Lung (tissue), 12 donors: ENCODE measurements around the gene LRTM2. TPM values are rescaled to one million over a fixed set of nuclear protein-coding genes. Genes with fewer than 3 reads are reported as not detected.

Source experiments
- ATAC-seq: fragments of 200-7000 bp; cut with Tn5 transposase; one replicate; pipeline ENCODE4 v1.9.1; 2020; ENCODE audit warnings: moderate number of reproducible peaks; ENCODE audit not compliant: insufficient read depth, low FRiP score
- DNase-seq, 3 donors: peaks; one replicate each; pipeline ENCODE4 v3.0.0-alpha.2; 2013 to 2017
- H3K27ac ChIP-seq, 2 donors: one replicate each; pipeline ENCODE4 v1.5.1; 2013; ENCODE audit warnings: mild to moderate bottlenecking in 2 of 2, moderate library complexity in 2 of 2, control low read depth in 1 of 2, inconsistent platforms in 1 of 2, low read depth in 1 of 2, low read length in 1 of 2
- H3K27me3 ChIP-seq, 3 donors: one replicate each; pipeline ENCODE4 v1.5.1; 2013; ENCODE audit warnings: low read length in 2 of 3; ENCODE audit not compliant: control insufficient read depth in 3 of 3, insufficient read depth in 3 of 3
- H3K36me3 ChIP-seq, 4 donors: one replicate each; pipeline ENCODE4 v1.5.1; 2013; ENCODE audit warnings: low read length in 4 of 4, mild to moderate bottlenecking in 1 of 4, moderate library complexity in 1 of 4; ENCODE audit not compliant: control insufficient read depth in 4 of 4, insufficient read depth in 4 of 4
- H3K4me1 ChIP-seq, 5 donors: one replicate each; pipeline ENCODE4 v1.5.1; 2013; ENCODE audit warnings: low read length in 5 of 5, mild to moderate bottlenecking in 2 of 5, moderate library complexity in 1 of 5; ENCODE audit not compliant: control insufficient read depth in 5 of 5, insufficient read depth in 5 of 5
- H3K4me3 ChIP-seq: one replicate; pipeline ENCODE4 v1.5.1; 2013; ENCODE audit warnings: mild to moderate bottlenecking, control low read depth, moderate library complexity
- H3K9ac ChIP-seq, 2 donors: one replicate each; pipeline ENCODE4 v1.5.1; 2013; ENCODE audit warnings: low read length in 2 of 2, control low read depth in 1 of 2; ENCODE audit not compliant: insufficient read depth in 1 of 2
- H3K9me3 ChIP-seq, 4 donors: one replicate each; pipeline ENCODE4 v1.5.1; 2013; ENCODE audit warnings: low read length in 3 of 4, mild to moderate bottlenecking in 1 of 4, moderate library complexity in 1 of 4; ENCODE audit not compliant: control insufficient read depth in 4 of 4, insufficient read depth in 3 of 4
- WGBS, 2 donors: extraction: QIAGEN DNeasy Blood & Tissue Kit; methylation state at CpG; one replicate each; pipeline ENCODE4 v1.1.7; 2013; 5-methylcytosine and 5-hydroxymethylcytosine counted together
- polyA plus RNA-seq, 2 donors: library from polyadenylated mRNA; stranded (reverse); fragments of 200-250 nt; gene quantifications; one replicate each; pipeline ENCODE4 v1.2.1, GENCODE V29; 2013
- total RNA-seq, 2 donors: library from RNA; depleted of rRNA in 1 of 2; stranded (reverse); fragments of >200 nt in 1 of 2; gene quantifications; one replicate each; pipeline ENCODE4 v1.2.1, GENCODE V29; 2014 to 2021
- TF ChIP-seq, protein P1 (sequence below): IDR thresholded peaks from 2 replicates; pipeline ENCODE4 v1.5.1; 2012; ENCODE audit warnings: mild to moderate bottlenecking; ENCODE audit errors: control extremely low read depth, extremely low read depth
- donor health status: control.
- donor health status: control.
- donor health status: Bipolar disorder and iron deficiency.
- donor health status: healthy.
- donor health status: DM: yes; HTN: yes; CAD: no.

The LRTM2 gene
- total and polyA plus RNA-seq, 4 donors, result 0.01 to 0.06 TPM; not detected in 2

DNA sequence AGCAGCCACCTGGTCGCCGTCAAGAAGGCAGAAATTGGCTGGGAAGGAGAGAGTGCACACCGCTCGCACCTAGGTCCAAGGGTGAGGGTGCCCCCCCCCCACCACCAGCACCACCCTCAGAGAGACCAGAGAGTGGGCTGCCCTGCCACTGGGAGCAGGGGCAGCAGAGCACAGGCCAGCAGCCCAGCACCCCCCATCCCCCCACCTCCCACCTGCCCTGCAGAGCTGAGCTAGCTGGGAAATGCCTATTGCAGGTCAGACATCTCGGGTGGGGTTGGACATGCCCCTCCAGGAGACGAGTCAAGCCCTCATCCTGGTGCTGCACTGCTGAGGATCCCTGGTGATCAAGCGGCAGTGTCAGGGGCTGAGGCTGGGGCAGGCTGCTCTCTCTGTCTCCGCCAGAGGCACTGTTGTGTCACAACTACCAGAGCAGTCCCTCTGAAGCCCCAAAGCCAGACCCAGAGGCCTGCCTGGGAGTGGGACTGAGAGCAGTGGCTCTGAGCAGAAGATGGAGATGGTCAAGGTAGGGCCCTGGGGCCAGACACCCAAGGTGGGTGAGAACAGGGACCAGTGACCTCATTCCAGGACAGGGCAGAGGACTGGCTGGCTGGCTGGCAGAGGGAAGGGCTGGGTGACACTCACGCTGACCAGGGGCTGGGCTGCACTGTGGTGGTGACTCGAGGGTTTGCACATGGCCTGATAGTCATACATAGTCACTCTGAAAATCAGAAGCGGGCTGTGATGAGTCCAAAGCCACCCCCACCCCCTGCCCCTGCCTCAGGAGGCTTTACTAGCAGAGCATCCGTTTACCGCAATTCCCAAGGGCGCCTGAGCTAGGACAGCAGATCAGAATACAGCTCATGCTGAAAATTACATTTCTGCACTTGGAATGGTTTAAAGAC is 19.7 kb upstream of the LRTM2 start:
- no peaks in the 10 kb centered on the region for H3K36me3 ChIP-seq
- H3K27me3 ChIP-seq, result no peaks in the 10 kb centered on the region
- TF ChIP-seq, protein P1, sequence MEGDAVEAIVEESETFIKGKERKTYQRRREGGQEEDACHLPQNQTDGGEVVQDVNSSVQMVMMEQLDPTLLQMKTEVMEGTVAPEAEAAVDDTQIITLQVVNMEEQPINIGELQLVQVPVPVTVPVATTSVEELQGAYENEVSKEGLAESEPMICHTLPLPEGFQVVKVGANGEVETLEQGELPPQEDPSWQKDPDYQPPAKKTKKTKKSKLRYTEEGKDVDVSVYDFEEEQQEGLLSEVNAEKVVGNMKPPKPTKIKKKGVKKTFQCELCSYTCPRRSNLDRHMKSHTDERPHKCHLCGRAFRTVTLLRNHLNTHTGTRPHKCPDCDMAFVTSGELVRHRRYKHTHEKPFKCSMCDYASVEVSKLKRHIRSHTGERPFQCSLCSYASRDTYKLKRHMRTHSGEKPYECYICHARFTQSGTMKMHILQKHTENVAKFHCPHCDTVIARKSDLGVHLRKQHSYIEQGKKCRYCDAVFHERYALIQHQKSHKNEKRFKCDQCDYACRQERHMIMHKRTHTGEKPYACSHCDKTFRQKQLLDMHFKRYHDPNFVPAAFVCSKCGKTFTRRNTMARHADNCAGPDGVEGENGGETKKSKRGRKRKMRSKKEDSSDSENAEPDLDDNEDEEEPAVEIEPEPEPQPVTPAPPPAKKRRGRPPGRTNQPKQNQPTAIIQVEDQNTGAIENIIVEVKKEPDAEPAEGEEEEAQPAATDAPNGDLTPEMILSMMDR, result peak; percentile 38
- no peaks in the 10 kb centered on the region for H3K9me3 ChIP-seq
- no peak overlapping the region for H3K9ac ChIP-seq
- DNase-seq (peak in 1 of 3 donors; percentile 74), ATAC-seq (no peak)
- no peak overlapping the region for H3K27ac ChIP-seq
- peaks cover 0 to 13% (median 2%) of the 10 kb centered on the region in 5 donors for H3K4me1 ChIP-seq
- H3K4me3 ChIP-seq, result no peak overlapping the region
- 65 to 76% methylated on average over 14 of the region's 14 CpGs for WGBS, 2 donors

DNA sequence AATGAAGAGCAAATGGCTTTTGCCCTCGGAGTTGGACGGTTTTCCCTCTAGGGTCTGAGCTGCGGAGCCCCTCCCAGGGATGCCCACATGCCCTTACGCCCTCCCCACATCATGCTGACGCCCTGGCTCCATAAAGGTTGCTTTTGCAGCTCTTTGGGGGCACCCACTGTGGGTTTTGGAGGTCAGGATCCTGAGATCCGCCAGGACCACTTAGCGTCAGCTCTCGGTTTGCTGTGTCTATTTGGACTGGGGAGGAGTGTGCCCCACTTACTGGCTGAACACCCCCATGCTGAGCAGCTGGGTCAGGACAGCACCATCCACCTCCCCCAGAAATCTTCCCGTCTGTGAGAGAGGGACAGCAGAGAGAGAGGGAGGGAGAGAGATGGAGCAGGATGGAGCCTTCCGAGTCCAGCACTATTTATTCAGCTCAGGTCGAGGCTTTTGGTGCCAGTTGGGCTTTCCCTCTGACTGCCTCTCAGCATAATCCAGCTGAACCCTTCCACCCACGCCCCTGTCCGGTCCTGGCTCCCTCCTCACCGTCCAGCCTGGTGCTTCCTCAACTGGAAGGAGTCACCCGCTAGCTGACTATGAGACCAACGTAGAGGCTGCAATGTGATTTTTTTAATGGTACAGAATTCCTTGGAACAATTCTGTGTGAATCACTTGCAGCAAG is 18.9 kb upstream of the LRTM2 start:
- 67 to 89% methylated on average over 16 of the region's 16 CpGs for WGBS, 2 donors
- no peak for ATAC-seq

DNA sequence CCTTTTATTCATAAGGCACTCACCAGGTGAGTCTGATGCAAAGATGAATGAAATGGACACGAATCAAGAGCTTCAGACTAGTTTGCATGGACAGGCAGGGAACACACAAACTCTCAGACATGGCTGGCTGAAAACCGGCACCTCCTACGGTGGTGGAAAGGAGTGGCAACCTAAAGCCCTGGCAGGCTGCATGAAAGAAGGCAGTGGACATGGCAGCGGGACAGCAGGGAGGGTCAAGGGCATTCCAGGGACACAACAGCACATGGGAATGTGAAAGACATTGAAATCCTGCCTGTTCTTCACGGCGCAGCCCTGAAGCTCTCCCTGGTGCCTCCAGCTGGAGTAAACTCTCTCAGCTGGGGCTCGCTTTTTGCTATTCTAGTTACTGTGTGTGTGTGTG is 16.6 kb upstream of the LRTM2 start:
- WGBS, 2 donors, result 88 to 91% methylated on average over 7 of the region's 7 CpGs
- H3K9me3 ChIP-seq, result no peaks in the 10 kb centered on the region
- H3K4me1 ChIP-seq, result peaks cover 0 to 6% (median 0%) of the 10 kb centered on the region in 5 donors
- no peak overlapping the region for H3K27ac ChIP-seq
- DNase-seq (no peak), ATAC-seq (no peak)
- no peaks in the 10 kb centered on the region for H3K36me3 ChIP-seq
- H3K27me3 ChIP-seq, result no peaks in the 10 kb centered on the region
- TF ChIP-seq, protein P1, result no peak
- no peak overlapping the region for H3K4me3 ChIP-seq
- no peak overlapping the region for H3K9ac ChIP-seq

More for the DNA sequence above, 18.9 kb upstream of the LRTM2 start:
- TF ChIP-seq, protein P1, result no peak
- H3K9ac ChIP-seq, result no peak overlapping the region
- H3K9me3 ChIP-seq, result no peaks in the 10 kb centered on the region
- peaks cover 0 to 13% (median 0%) of the 10 kb centered on the region in 5 donors for H3K4me1 ChIP-seq
- no peak overlapping the region for H3K4me3 ChIP-seq
- no peak for DNase-seq
- no peaks in the 10 kb centered on the region for H3K36me3 ChIP-seq
- no peak overlapping the region for H3K27ac ChIP-seq
- no peaks in the 10 kb centered on the region for H3K27me3 ChIP-seq
